HCT116 (cell line): Measurements from ENCODE around the gene CD58. TPM values are rescaled to one million over a fixed set of nuclear protein-coding genes. Genes with fewer than 3 reads are reported as not detected.

ENCODE experiments used
- ATAC-seq: fragments of 200-7000 bp; cut with Tn5 transposase; 2 replicates; pipeline ENCODE4 v1.9.1; 2020; ENCODE audit warnings: mild to moderate bottlenecking, moderate library complexity
- BruUV-seq: library from RNA; stranded (reverse); fragments of 400-500 nt; replicated peaks from 2 replicates; lab custom pipeline; 2021; lab: Mats Ljungman, UMichigan
- CTCF ChIA-PET: fragments of 300-600 bp; sonication (Branson Sonifier 250); formaldehyde crosslinking; loops from one replicate; lab custom pipeline; 2021; ENCODE audit warnings: antibody characterized with exemption; lab: Charles Lee
- POLR2A ChIA-PET: fragments of 300-600, 350-600 bp; sonication (Branson Sonifier 250); formaldehyde crosslinking; loops from one replicate; lab custom pipeline; 2021; ENCODE audit warnings: antibody characterized with exemption; lab: Charles Lee
- RAD21 ChIA-PET, 2 experiments: fragments of 300-600 bp; sonication (Branson Sonifier 250); formaldehyde crosslinking; loops; one replicate each; lab custom pipeline; 2023; ENCODE audit warnings: low total read pairs in 2 of 2; ENCODE audit not compliant: uncharacterized antibody in 2 of 2, unreplicated experiment in 2 of 2, low non-redundant PET in 1 of 2; lab: Charles Lee
- DNase-seq: peaks from one replicate; pipeline ENCODE4 v3.0.0-alpha.2; 2010; ENCODE audit warnings: low read depth, low spot score
- H2AFZ ChIP-seq: fragments of 200-600 bp; shearing (Covaris generic), sonication (generic); 2 replicates; pipeline ENCODE4 v1.6.1; 2017; ENCODE audit warnings: low read depth, mixed run types, mixed read lengths, antibody characterized with exemption, low read length; ENCODE audit not compliant: poor library complexity, severe bottlenecking
- H3K27ac ChIP-seq: 2 replicates; pipeline ENCODE4 v1.5.1; 2012; ENCODE audit warnings: low read depth, low read length
- H3K27me3 ChIP-seq: fragments of 200-600 bp; sonication (generic); 2 replicates; pipeline ENCODE4 v1.6.1; 2016; ENCODE audit warnings: mixed run types, low read length, mixed read lengths; ENCODE audit not compliant: insufficient read depth
- H3K36me3 ChIP-seq, 2 experiments: fragments of 200-500 bp in 1 of 2; fragments of 200-600 bp in 1 of 2; sonication (Bioruptor generic) in 1 of 2; sonication (generic) in 1 of 2; 2 replicates each; pipeline versions ENCODE4 v1.5.1 to v1.6.1; 2014 to 2016; ENCODE audit warnings: low read length in 2 of 2, inconsistent platforms in 1 of 2, mixed read lengths in 1 of 2, mixed run types in 1 of 2; ENCODE audit not compliant: insufficient read depth in 2 of 2, control insufficient read depth in 1 of 2
- H3K4me1 ChIP-seq, 2 experiments: fragments of 200-600 bp in 1 of 2; sonication (generic) in 1 of 2; 2 replicates each; pipeline versions ENCODE4 v1.5.1 to v1.6.1; 2012 to 2017; ENCODE audit warnings: low read length in 2 of 2, inconsistent platforms in 1 of 2, mild to moderate bottlenecking in 1 of 2, mixed read lengths in 1 of 2, mixed run types in 1 of 2, moderate library complexity in 1 of 2; ENCODE audit not compliant: insufficient read depth in 2 of 2, control insufficient read depth in 1 of 2
- H3K4me2 ChIP-seq: fragments of 200-600 bp; sonication (generic); 2 replicates; pipeline ENCODE4 v1.6.1; 2017; ENCODE audit warnings: mixed run types, low read length, mixed read lengths
- H3K4me3 ChIP-seq, 2 experiments: fragments of 200-600 bp in 1 of 2; sonication (generic) in 1 of 2; replicated peaks in 1 of 2; 2 replicates each; pipeline ENCODE4 v1.5.1; 2011 to 2016; ENCODE audit warnings: low read length in 2 of 2, control low read depth in 1 of 2, low read depth in 1 of 2, mild to moderate bottlenecking in 1 of 2, mixed read lengths in 1 of 2, mixed run types in 1 of 2
- H3K79me2 ChIP-seq: fragments of 200-600 bp; sonication (generic); 2 replicates; pipeline ENCODE4 v1.6.1; 2017; ENCODE audit warnings: mild to moderate bottlenecking, mixed run types, low read length, moderate library complexity, mixed read lengths; ENCODE audit not compliant: insufficient read depth
- H3K9ac ChIP-seq: fragments of 200-600 bp; sonication (generic); 2 replicates; pipeline ENCODE4 v1.6.1; 2016; ENCODE audit warnings: low read length, mixed read lengths
- H3K9me2 ChIP-seq: fragments of 200-600 bp; sonication (generic), shearing (Covaris generic); 2 replicates; pipeline ENCODE4 v1.6.1; 2017; ENCODE audit warnings: mixed run types, mild to moderate bottlenecking, moderate library complexity; ENCODE audit not compliant: insufficient read depth
- H3K9me3 ChIP-seq, 2 experiments: fragments of 200-500 bp in 1 of 2; fragments of 200-600 bp in 1 of 2; sonication (Bioruptor generic) in 1 of 2; sonication (generic) in 1 of 2; 2 replicates each; pipeline ENCODE4 v1.6.1; 2014 to 2017; ENCODE audit warnings: low read length in 2 of 2, mixed read lengths in 2 of 2, inconsistent platforms in 1 of 2, low read depth in 1 of 2, mild to moderate bottlenecking in 1 of 2, mixed run types in 1 of 2, moderate library complexity in 1 of 2; ENCODE audit not compliant: control insufficient read depth in 1 of 2, insufficient read depth in 1 of 2
- H4K20me1 ChIP-seq: fragments of 200-600 bp; sonication (generic), shearing (Covaris generic); 2 replicates; pipeline ENCODE4 v1.6.1; 2017; ENCODE audit warnings: mixed run types, mild to moderate bottlenecking, moderate library complexity; ENCODE audit not compliant: insufficient read depth
- CBX3 ChIP-seq: IDR thresholded peaks from 2 replicates; pipeline ENCODE4 v1.6.1; 2012; ENCODE audit warnings: low read depth
- EZH2phosphoT487 ChIP-seq: fragments of 200-600 bp; IDR thresholded peaks from 2 replicates; pipeline ENCODE4 v1.6.1; 2018; ENCODE audit warnings: antibody characterized with exemption, borderline replicate concordance
- FOSL1 ChIP-seq: IDR thresholded peaks from 2 replicates; pipeline ENCODE4 v1.6.1; 2012; ENCODE audit warnings: low read depth
- JUND ChIP-seq: IDR thresholded peaks from 2 replicates; pipeline ENCODE4 v1.6.1; 2012
- POLR2AphosphoS5 ChIP-seq: IDR thresholded peaks from 2 replicates; pipeline ENCODE4 v1.6.1; 2011; ENCODE audit warnings: mild to moderate bottlenecking, low read depth, low read length, moderate library complexity
- RAD21 ChIP-seq: IDR thresholded peaks from 2 replicates; pipeline ENCODE4 v1.6.1; 2012; ENCODE audit warnings: low read depth, mild to moderate bottlenecking
- SP1 ChIP-seq: IDR thresholded peaks from 2 replicates; pipeline ENCODE4 v1.6.1; 2012; ENCODE audit warnings: low read depth
- SRF ChIP-seq: IDR thresholded peaks from 2 replicates; pipeline ENCODE4 v1.6.1; 2012; ENCODE audit warnings: low read depth
- TCF7L2 ChIP-seq: IDR thresholded peaks from 2 replicates; pipeline ENCODE4 v1.7.0; 2011; ENCODE audit warnings: borderline replicate concordance, inconsistent platforms; ENCODE audit not compliant: insufficient read depth, insufficient read length; ENCODE audit errors: extremely low read depth
- YY1 ChIP-seq: IDR thresholded peaks from 2 replicates; pipeline ENCODE4 v1.6.1; 2011; ENCODE audit warnings: low read length, low read depth, moderate library complexity, mild to moderate bottlenecking; ENCODE audit not compliant: insufficient replicate concordance; ENCODE audit errors: extremely low read depth
- ZFX ChIP-seq: fragments of 450-650 bp; IDR thresholded peaks from 2 replicates; pipeline ENCODE4 v1.6.1; 2017
- intact Hi-C: fragments of 100-400 bp; cut with micrococcal nuclease; formaldehyde crosslinking; loops from 2 replicates; pipeline ENCODE4 v1.10.0; 2022
- total RNA-seq: library from RNA; stranded (reverse); gene quantifications from one replicate; pipeline ENCODE4 v1.2.1, GENCODE V29; 2021; ENCODE audit not compliant: unreplicated experiment
- TF ChIP-seq, protein P1 (sequence below): IDR thresholded peaks from 2 replicates; pipeline ENCODE4 v1.6.1; 2011; ENCODE audit warnings: mild to moderate bottlenecking, low read length, moderate library complexity; ENCODE audit not compliant: insufficient replicate concordance; ENCODE audit errors: extremely low read depth
- TF ChIP-seq, protein P2 (sequence below), 3 experiments: fragments of 200-600 bp in 1 of 3; sonication (generic) in 1 of 3; IDR thresholded peaks in 2 of 3; conservative IDR thresholded peaks in 1 of 3; 2 replicates each; pipeline ENCODE4 v1.5.1; 2012 to 2017; ENCODE audit warnings: low read depth in 2 of 3, low read length in 2 of 3, antibody characterized with exemption in 1 of 3, borderline replicate concordance in 1 of 3, control low read depth in 1 of 3, mild to moderate bottlenecking in 1 of 3, mixed read lengths in 1 of 3, mixed run types in 1 of 3, moderate library complexity in 1 of 3; ENCODE audit not compliant: insufficient read depth in 1 of 3
- TF ChIP-seq, protein P3 (sequence below): IDR thresholded peaks from 2 replicates; pipeline ENCODE4 v1.6.1; 2012

The CD58 gene
- total RNA-seq, 1 experiment from 2014 or later, result 18.0 TPM

DNA sequence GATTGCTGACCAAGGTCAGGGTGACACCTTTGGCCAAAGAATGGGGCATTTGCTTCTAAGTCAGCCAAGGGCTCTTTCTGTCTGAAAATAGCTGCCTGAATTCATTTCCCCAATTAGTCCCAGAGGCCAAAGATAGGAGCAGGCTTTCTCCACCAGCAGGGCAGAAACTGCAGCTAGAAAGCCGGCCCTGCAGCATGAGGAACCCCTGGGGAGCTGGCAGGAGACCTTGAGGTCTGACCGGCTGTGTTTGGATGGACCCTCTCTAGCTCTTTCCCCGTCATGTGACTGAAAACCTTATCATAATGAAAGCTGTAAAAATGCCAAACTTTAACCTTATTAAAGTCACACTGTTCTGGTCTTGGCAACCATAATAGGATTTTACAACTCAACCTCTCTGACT is 93.4 kb downstream of the CD58 start:
- Histone ChIP-seq H3K4me3 (no peak overlapping the region), H3K9me2 (no peaks in the 10 kb centered on the region), H3K4me2 (no peak overlapping the region), H2AFZ (no peak overlapping the region), H3K9ac (no peak overlapping the region), H3K27ac (no peak overlapping the region), H4K20me1 (no peaks in the 10 kb centered on the region), H3K27me3 (no peaks in the 10 kb centered on the region), H3K79me2 (no peaks in the 10 kb centered on the region), H3K36me3 (no peaks in the 10 kb centered on the region), H3K4me1 (no peaks in the 10 kb centered on the region), H3K9me3 (no peaks in the 10 kb centered on the region)
- BruUV-seq, result no TSS peak
- TF ChIP-seq ZFX, result no peak
- intact Hi-C loops, result no loop called here
- ATAC-seq (no peak), DNase-seq (no peak)
- ChIA-PET RAD21 (no interaction called here), POLR2A (no interaction called here), CTCF (no interaction called here)

DNA sequence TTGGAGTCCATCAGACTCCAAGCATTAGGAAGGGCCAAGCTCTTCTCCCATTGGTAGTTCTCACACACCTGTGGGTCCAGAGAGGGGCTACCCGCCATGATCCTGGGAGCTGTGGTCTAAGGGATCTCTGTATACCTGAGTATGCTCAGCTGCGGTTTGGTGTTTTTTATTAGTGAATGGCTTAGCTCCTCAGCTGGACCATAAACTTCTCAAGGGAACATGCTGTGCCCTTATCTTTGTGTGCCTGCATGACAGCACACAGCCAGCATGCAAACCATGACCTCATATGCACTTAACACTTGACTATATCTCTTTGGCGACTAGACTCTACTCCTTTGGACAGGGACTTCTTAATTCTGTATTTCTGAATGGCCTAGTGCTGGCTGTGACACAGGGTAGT is 94.5 kb downstream of the CD58 start:
- Histone ChIP-seq H3K9ac (no peak overlapping the region), H3K79me2 (no peaks in the 10 kb centered on the region), H3K9me2 (no peaks in the 10 kb centered on the region), H3K27me3 (no peaks in the 10 kb centered on the region), H3K4me1 (no peaks in the 10 kb centered on the region), H3K36me3 (no peaks in the 10 kb centered on the region), H3K4me2 (no peak overlapping the region), H2AFZ (no peak overlapping the region), H3K4me3 (no peak overlapping the region), H3K27ac (no peak overlapping the region), H4K20me1 (no peaks in the 10 kb centered on the region), H3K9me3 (no peaks in the 10 kb centered on the region)
- RAD21 ChIA-PET, result no interaction called here
- POLR2A ChIA-PET, result no interaction called here
- no peak for ATAC-seq
- intact Hi-C loops, result no loop called here
- CTCF ChIA-PET, result interaction anchor here (0.8 kb wide), 1 partner anchor 9 kb away, joined by 5 read pairs; no protein-coding TSS in a partner anchor
- DNase-seq, result no peak
- BruUV-seq, result no TSS peak
- TF ChIP-seq EZH2phosphoT487 (no peak), FOSL1 (no peak), YY1 (no peak), CBX3 (no peak), ZFX (no peak), SP1 (no peak), TCF7L2 (no peak), RAD21 (no peak), POLR2AphosphoS5 (no peak), JUND (no peak), SRF (no peak)
- TF ChIP-seq, protein P1, sequence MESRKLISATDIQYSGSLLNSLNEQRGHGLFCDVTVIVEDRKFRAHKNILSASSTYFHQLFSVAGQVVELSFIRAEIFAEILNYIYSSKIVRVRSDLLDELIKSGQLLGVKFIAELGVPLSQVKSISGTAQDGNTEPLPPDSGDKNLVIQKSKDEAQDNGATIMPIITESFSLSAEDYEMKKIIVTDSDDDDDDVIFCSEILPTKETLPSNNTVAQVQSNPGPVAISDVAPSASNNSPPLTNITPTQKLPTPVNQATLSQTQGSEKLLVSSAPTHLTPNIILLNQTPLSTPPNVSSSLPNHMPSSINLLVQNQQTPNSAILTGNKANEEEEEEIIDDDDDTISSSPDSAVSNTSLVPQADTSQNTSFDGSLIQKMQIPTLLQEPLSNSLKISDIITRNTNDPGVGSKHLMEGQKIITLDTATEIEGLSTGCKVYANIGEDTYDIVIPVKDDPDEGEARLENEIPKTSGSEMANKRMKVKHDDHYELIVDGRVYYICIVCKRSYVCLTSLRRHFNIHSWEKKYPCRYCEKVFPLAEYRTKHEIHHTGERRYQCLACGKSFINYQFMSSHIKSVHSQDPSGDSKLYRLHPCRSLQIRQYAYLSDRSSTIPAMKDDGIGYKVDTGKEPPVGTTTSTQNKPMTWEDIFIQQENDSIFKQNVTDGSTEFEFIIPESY, result no peak
- TF ChIP-seq, protein P2, sequence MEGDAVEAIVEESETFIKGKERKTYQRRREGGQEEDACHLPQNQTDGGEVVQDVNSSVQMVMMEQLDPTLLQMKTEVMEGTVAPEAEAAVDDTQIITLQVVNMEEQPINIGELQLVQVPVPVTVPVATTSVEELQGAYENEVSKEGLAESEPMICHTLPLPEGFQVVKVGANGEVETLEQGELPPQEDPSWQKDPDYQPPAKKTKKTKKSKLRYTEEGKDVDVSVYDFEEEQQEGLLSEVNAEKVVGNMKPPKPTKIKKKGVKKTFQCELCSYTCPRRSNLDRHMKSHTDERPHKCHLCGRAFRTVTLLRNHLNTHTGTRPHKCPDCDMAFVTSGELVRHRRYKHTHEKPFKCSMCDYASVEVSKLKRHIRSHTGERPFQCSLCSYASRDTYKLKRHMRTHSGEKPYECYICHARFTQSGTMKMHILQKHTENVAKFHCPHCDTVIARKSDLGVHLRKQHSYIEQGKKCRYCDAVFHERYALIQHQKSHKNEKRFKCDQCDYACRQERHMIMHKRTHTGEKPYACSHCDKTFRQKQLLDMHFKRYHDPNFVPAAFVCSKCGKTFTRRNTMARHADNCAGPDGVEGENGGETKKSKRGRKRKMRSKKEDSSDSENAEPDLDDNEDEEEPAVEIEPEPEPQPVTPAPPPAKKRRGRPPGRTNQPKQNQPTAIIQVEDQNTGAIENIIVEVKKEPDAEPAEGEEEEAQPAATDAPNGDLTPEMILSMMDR (IDR thresholded peaks at IDR 0.05 in 2 of 3, conservative IDR thresholded peaks at IDR 0.05 in 1 of 3; ENCODE audit: borderline replicate concordance in 1 of 3, insufficient read depth in 1 of 3, low read depth in 2 of 3, low read length in 2 of 3), result no peak
- TF ChIP-seq, protein P3, sequence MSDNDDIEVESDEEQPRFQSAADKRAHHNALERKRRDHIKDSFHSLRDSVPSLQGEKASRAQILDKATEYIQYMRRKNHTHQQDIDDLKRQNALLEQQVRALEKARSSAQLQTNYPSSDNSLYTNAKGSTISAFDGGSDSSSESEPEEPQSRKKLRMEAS, result no peak
